ENCODE data around the gene ACSL3.
"Not testable (repeated sequence)": the region's sequence is repeated elsewhere in the genome, so short reads cannot be mapped to it uniquely, and the experiment has no call there.

ACSL3 gene

GRCh38 chr2:222909286-222909685, 48.5 kb downstream of the ACSL3 start:
- Mint-ChIP-seq H3K4me1 (peaks cover 52% of the 10 kb centered on the region), H3K9me3 (no peaks in the 10 kb centered on the region), H3K27me3 (no peaks in the 10 kb centered on the region), H3K27ac (peak overlapping the region; percentile 59), H3K36me3 (peaks cover 6% of the 10 kb centered on the region), H3K4me3 (no peak overlapping the region)

GRCh38 chr2:222912117-222912516, 51.3 kb downstream of the ACSL3 start:
- Mint-ChIP-seq H3K4me3 (no peak overlapping the region), H3K27ac (no peak overlapping the region), H3K27me3 (no peaks in the 10 kb centered on the region), H3K9me3 (no peaks in the 10 kb centered on the region), H3K4me1 (peaks cover 39% of the 10 kb centered on the region), H3K36me3 (peaks cover 6% of the 10 kb centered on the region)

- H3K9me3 Mint-ChIP-seq: no peaks in the 10 kb centered on the region
- H3K27me3 Mint-ChIP-seq: no peaks in the 10 kb centered on the region
- H3K27ac Mint-ChIP-seq: no peak overlapping the region
- H3K4me1 Mint-ChIP-seq: peaks cover 35% of the 10 kb centered on the region
- H3K4me3 Mint-ChIP-seq: no peak overlapping the region
- peaks cover 6% of the 10 kb centered on the region for H3K36me3 Mint-ChIP-seq
Measured at GRCh38 chr2:222912776-222913175, 51.9 kb downstream of the ACSL3 start.

GRCh38 chr2:222915092-222915957, 54.5 kb downstream of the ACSL3 start:
- no peak overlapping the region for H3K27ac Mint-ChIP-seq
- H3K9me3 Mint-ChIP-seq: no peaks in the 10 kb centered on the region
- no peaks in the 10 kb centered on the region for H3K27me3 Mint-ChIP-seq
- peaks cover 17% of the 10 kb centered on the region for H3K4me1 Mint-ChIP-seq
- no peak overlapping the region for H3K4me3 Mint-ChIP-seq
- peaks cover 2% of the 10 kb centered on the region for H3K36me3 Mint-ChIP-seq

- Mint-ChIP-seq H3K4me1 (peaks cover 16% of the 10 kb centered on the region), H3K27me3 (no peaks in the 10 kb centered on the region), H3K4me3 (no peak overlapping the region), H3K36me3 (peaks cover 6% of the 10 kb centered on the region), H3K9me3 (no peaks in the 10 kb centered on the region), H3K27ac (no peak overlapping the region)
Measured at GRCh38 chr2:222916229-222917197, 55.7 kb downstream of the ACSL3 start.

GRCh38 chr2:222917212-222917611, 56.4 kb downstream of the ACSL3 start:
- not testable (repeated sequence) for H3K36me3 Mint-ChIP-seq, H3K9me3 Mint-ChIP-seq, H3K4me1 Mint-ChIP-seq, H3K27me3 Mint-ChIP-seq, H3K4me3 Mint-ChIP-seq, H3K27ac Mint-ChIP-seq

- Mint-ChIP-seq H3K36me3 (peaks cover 13% of the 10 kb centered on the region), H3K27ac (no peak overlapping the region), H3K9me3 (no peaks in the 10 kb centered on the region), H3K27me3 (no peaks in the 10 kb centered on the region), H3K4me3 (no peak overlapping the region), H3K4me1 (no peaks in the 10 kb centered on the region)
Measured at GRCh38 chr2:222919841-222920526, 59.1 kb downstream of the ACSL3 start.

- peaks cover 13% of the 10 kb centered on the region for H3K36me3 Mint-ChIP-seq
- H3K27me3 Mint-ChIP-seq: no peaks in the 10 kb centered on the region
- no peaks in the 10 kb centered on the region for H3K4me1 Mint-ChIP-seq
- H3K27ac Mint-ChIP-seq: no peak overlapping the region
- no peak overlapping the region for H3K4me3 Mint-ChIP-seq
- no peaks in the 10 kb centered on the region for H3K9me3 Mint-ChIP-seq
Measured at GRCh38 chr2:222920657-222921186, 59.9 kb downstream of the ACSL3 start.

- no peak overlapping the region for H3K4me3 Mint-ChIP-seq
- no peaks in the 10 kb centered on the region for H3K9me3 Mint-ChIP-seq
- no peaks in the 10 kb centered on the region for H3K4me1 Mint-ChIP-seq
- no peak overlapping the region for H3K27ac Mint-ChIP-seq
- no peaks in the 10 kb centered on the region for H3K27me3 Mint-ChIP-seq
- H3K36me3 Mint-ChIP-seq: peaks cover 15% of the 10 kb centered on the region
Measured at GRCh38 chr2:222922019-222922800, 61.4 kb downstream of the ACSL3 start.

GRCh38 chr2:222926915-222927314, 66.1 kb downstream of the ACSL3 start:
- Mint-ChIP-seq H3K27me3 (no peaks in the 10 kb centered on the region), H3K4me1 (no peaks in the 10 kb centered on the region), H3K36me3 (peaks cover 26% of the 10 kb centered on the region), H3K4me3 (no peak overlapping the region), H3K27ac (no peak overlapping the region), H3K9me3 (no peaks in the 10 kb centered on the region)

GRCh38 chr2:222927600-222927999, 66.8 kb downstream of the ACSL3 start:
- no peaks in the 10 kb centered on the region for H3K27me3 Mint-ChIP-seq
- no peak overlapping the region for H3K27ac Mint-ChIP-seq
- no peak overlapping the region for H3K4me3 Mint-ChIP-seq
- H3K4me1 Mint-ChIP-seq: no peaks in the 10 kb centered on the region
- no peaks in the 10 kb centered on the region for H3K9me3 Mint-ChIP-seq
- peaks cover 23% of the 10 kb centered on the region for H3K36me3 Mint-ChIP-seq

GRCh38 chr2:222928335-222928734, 67.5 kb downstream of the ACSL3 start:
- peaks cover 27% of the 10 kb centered on the region for H3K36me3 Mint-ChIP-seq
- H3K4me1 Mint-ChIP-seq: no peaks in the 10 kb centered on the region
- H3K4me3 Mint-ChIP-seq: no peak overlapping the region
- no peak overlapping the region for H3K27ac Mint-ChIP-seq
- no peaks in the 10 kb centered on the region for H3K9me3 Mint-ChIP-seq
- H3K27me3 Mint-ChIP-seq: no peaks in the 10 kb centered on the region

GRCh38 chr2:222930862-222931261, 70.0 kb downstream of the ACSL3 start:
- H3K4me3 Mint-ChIP-seq: no peak overlapping the region
- no peaks in the 10 kb centered on the region for H3K9me3 Mint-ChIP-seq
- H3K36me3 Mint-ChIP-seq: peaks cover 46% of the 10 kb centered on the region
- H3K4me1 Mint-ChIP-seq: no peaks in the 10 kb centered on the region
- H3K27ac Mint-ChIP-seq: no peak overlapping the region
- no peaks in the 10 kb centered on the region for H3K27me3 Mint-ChIP-seq

- H3K27me3 Mint-ChIP-seq: no peaks in the 10 kb centered on the region
- no peak overlapping the region for H3K27ac Mint-ChIP-seq
- no peaks in the 10 kb centered on the region for H3K4me1 Mint-ChIP-seq
- H3K9me3 Mint-ChIP-seq: no peaks in the 10 kb centered on the region
- H3K36me3 Mint-ChIP-seq: peaks cover 51% of the 10 kb centered on the region
- H3K4me3 Mint-ChIP-seq: no peak overlapping the region
Measured at GRCh38 chr2:222931659-222932058, 70.8 kb downstream of the ACSL3 start.

- Mint-ChIP-seq H3K27me3 (no peaks in the 10 kb centered on the region), H3K9me3 (peaks cover 6% of the 10 kb centered on the region), H3K36me3 (peaks cover 52% of the 10 kb centered on the region), H3K27ac (no peak overlapping the region), H3K4me3 (no peak overlapping the region), H3K4me1 (no peaks in the 10 kb centered on the region)
Measured at GRCh38 chr2:222933458-222933857, 72.6 kb downstream of the ACSL3 start.
